T-helper 2 cell treated with Interferon-gamma antibody and Interleukin-4, amounts not matched to agents 5 μg/mL and 100 μg/mL, for 36 hours (primary cell): ENCODE measurements around the gene DCP1B.

Experiments used
- DNase-seq: peaks from one replicate; pipeline ENCODE4 v3.0.0; 2021; ENCODE audit warnings: low spot score
- H3K27ac Mint-ChIP-seq: one replicate; pipeline ENCODE4 v1.8.0; 2021; ENCODE audit warnings: mild to moderate bottlenecking, mixed read lengths
- H3K27me3 Mint-ChIP-seq: one replicate; pipeline ENCODE4 v1.8.0; 2021; ENCODE audit warnings: low read depth, mixed read lengths
- H3K36me3 Mint-ChIP-seq: one replicate; pipeline ENCODE4 v1.8.0; 2021; ENCODE audit warnings: low read depth, mixed read lengths
- H3K4me1 Mint-ChIP-seq: one replicate; pipeline ENCODE4 v1.8.0; 2021; ENCODE audit warnings: low read depth, mixed read lengths
- H3K4me3 Mint-ChIP-seq: one replicate; pipeline ENCODE4 v1.8.0; 2022; ENCODE audit warnings: mild to moderate bottlenecking, moderate library complexity, mixed read lengths
- H3K9me3 Mint-ChIP-seq: one replicate; pipeline ENCODE4 v1.8.0; 2021; ENCODE audit warnings: mixed read lengths

Gene DCP1B

GRCh38 chr12:1939801-1940607 lies 64.3 kb downstream of the DCP1B start:
- Mint-ChIP-seq H3K27me3 (no peaks in the 10 kb centered on the region), H3K36me3 (peaks cover 16% of the 10 kb centered on the region), H3K27ac (no peak overlapping the region), H3K9me3 (peaks cover 1% of the 10 kb centered on the region), H3K4me1 (peaks cover 3% of the 10 kb centered on the region), H3K4me3 (no peak overlapping the region)
- peak; percentile 70 for DNase-seq

GRCh38 chr12:1939331-1939730 lies 64.9 kb downstream of the DCP1B start:
- Mint-ChIP-seq H3K36me3 (peaks cover 12% of the 10 kb centered on the region), H3K27me3 (no peaks in the 10 kb centered on the region), H3K4me1 (peaks cover 3% of the 10 kb centered on the region)

GRCh38 chr12:1937481-1938224 lies 66.6 kb downstream of the DCP1B start:
- Mint-ChIP-seq H3K4me1 (peaks cover 3% of the 10 kb centered on the region), H3K4me3 (no peak overlapping the region), H3K27ac (no peak overlapping the region), H3K9me3 (no peaks in the 10 kb centered on the region), H3K36me3 (peaks cover 8% of the 10 kb centered on the region), H3K27me3 (no peaks in the 10 kb centered on the region)
- no peak for DNase-seq

More at GRCh38 chr12:1939331-1939730, 64.9 kb downstream of the DCP1B start:
- no peak for DNase-seq
- Mint-ChIP-seq H3K4me3 (no peak overlapping the region), H3K27ac (no peak overlapping the region), H3K9me3 (no peaks in the 10 kb centered on the region)

GRCh38 chr12:1936406-1937320 lies 67.6 kb downstream of the DCP1B start:
- H3K4me1 Mint-ChIP-seq = peaks cover 3% of the 10 kb centered on the region
- no peaks in the 10 kb centered on the region for H3K9me3 Mint-ChIP-seq
- H3K36me3 Mint-ChIP-seq = peaks cover 6% of the 10 kb centered on the region
- no peaks in the 10 kb centered on the region for H3K27me3 Mint-ChIP-seq
- H3K4me3 Mint-ChIP-seq = no peak overlapping the region
- H3K27ac Mint-ChIP-seq = no peak overlapping the region
- no peak for DNase-seq

- H3K4me1 Mint-ChIP-seq = peaks cover 3% of the 10 kb centered on the region
These were observed 68.4 kb downstream of the DCP1B start for GRCh38 chr12:1935700-1936378.

GRCh38 chr12:1935242-1935641 lies 69.0 kb downstream of the DCP1B start:
- no peak overlapping the region for H3K27ac Mint-ChIP-seq
- peaks cover 3% of the 10 kb centered on the region for H3K4me1 Mint-ChIP-seq
- H3K36me3 Mint-ChIP-seq = no peaks in the 10 kb centered on the region
- no peaks in the 10 kb centered on the region for H3K27me3 Mint-ChIP-seq
- H3K4me3 Mint-ChIP-seq = no peak overlapping the region
- DNase-seq = no peak
- no peaks in the 10 kb centered on the region for H3K9me3 Mint-ChIP-seq

More at GRCh38 chr12:1935700-1936378, 68.4 kb downstream of the DCP1B start:
- no peak for DNase-seq
- H3K9me3 Mint-ChIP-seq = no peaks in the 10 kb centered on the region
- H3K4me3 Mint-ChIP-seq = no peak overlapping the region
- peaks cover 2% of the 10 kb centered on the region for H3K36me3 Mint-ChIP-seq
- no peak overlapping the region for H3K27ac Mint-ChIP-seq
- no peaks in the 10 kb centered on the region for H3K27me3 Mint-ChIP-seq

GRCh38 chr12:1934831-1935230 lies 69.4 kb downstream of the DCP1B start:
- no peak overlapping the region for H3K4me3 Mint-ChIP-seq
- peaks cover 4% of the 10 kb centered on the region for H3K4me1 Mint-ChIP-seq
- H3K27me3 Mint-ChIP-seq = no peaks in the 10 kb centered on the region
- H3K36me3 Mint-ChIP-seq = no peaks in the 10 kb centered on the region
- no peak for DNase-seq
- no peak overlapping the region for H3K27ac Mint-ChIP-seq
- H3K9me3 Mint-ChIP-seq = no peaks in the 10 kb centered on the region

- Mint-ChIP-seq H3K27me3 (no peaks in the 10 kb centered on the region), H3K4me1 (peaks cover 3% of the 10 kb centered on the region), H3K9me3 (no peaks in the 10 kb centered on the region), H3K4me3 (no peak overlapping the region), H3K27ac (no peak overlapping the region), H3K36me3 (no peaks in the 10 kb centered on the region)
- no peak for DNase-seq
These were observed 70.2 kb downstream of the DCP1B start for GRCh38 chr12:1934068-1934467.

- Mint-ChIP-seq H3K4me3 (no peak overlapping the region), H3K27ac (no peak overlapping the region), H3K9me3 (no peaks in the 10 kb centered on the region), H3K4me1 (peaks cover 3% of the 10 kb centered on the region), H3K36me3 (no peaks in the 10 kb centered on the region), H3K27me3 (no peaks in the 10 kb centered on the region)
- DNase-seq = no peak
These were observed 70.8 kb downstream of the DCP1B start for GRCh38 chr12:1933342-1934051.

- no peak for DNase-seq
- Mint-ChIP-seq H3K9me3 (no peaks in the 10 kb centered on the region), H3K27ac (no peak overlapping the region), H3K4me3 (no peak overlapping the region), H3K36me3 (no peaks in the 10 kb centered on the region), H3K27me3 (no peaks in the 10 kb centered on the region), H3K4me1 (peaks cover 3% of the 10 kb centered on the region)
These were observed 71.9 kb downstream of the DCP1B start for GRCh38 chr12:1932264-1932777.

GRCh38 chr12:1931642-1932041 lies 72.6 kb downstream of the DCP1B start:
- Mint-ChIP-seq H3K4me3 (no peak overlapping the region), H3K27ac (no peak overlapping the region), H3K4me1 (peaks cover 3% of the 10 kb centered on the region), H3K36me3 (no peaks in the 10 kb centered on the region), H3K9me3 (no peaks in the 10 kb centered on the region), H3K27me3 (no peaks in the 10 kb centered on the region)
- DNase-seq = no peak

GRCh38 chr12:1930803-1931597 lies 73.3 kb downstream of the DCP1B start:
- no peaks in the 10 kb centered on the region for H3K36me3 Mint-ChIP-seq
- DNase-seq = no peak
- H3K9me3 Mint-ChIP-seq = no peaks in the 10 kb centered on the region
- peaks cover 3% of the 10 kb centered on the region for H3K4me1 Mint-ChIP-seq
- H3K27ac Mint-ChIP-seq = no peak overlapping the region
- no peak overlapping the region for H3K4me3 Mint-ChIP-seq
- H3K27me3 Mint-ChIP-seq = no peaks in the 10 kb centered on the region
